Adrenal gland (tissue), 12 donors: ENCODE measurements around the gene BCL6. TPM values are rescaled to one million over a fixed set of nuclear protein-coding genes. Genes with fewer than 3 reads are reported as not detected.
"Not testable (repeated sequence)": the region's sequence is repeated elsewhere in the genome, so short reads cannot be mapped to it uniquely, and the experiment has no call there.

ENCODE experiments used
- DNase-seq, 7 donors: peaks; one replicate each; pipeline ENCODE4 v3.0.0-alpha.2; 2019 to 2020
- H3K27ac ChIP-seq, 5 donors: fragments of 200-600 bp; sonication (generic) in 4 of 5; 1 replicate in 3 of 5; 2 replicates in 2 of 5; pipeline versions ENCODE4 v1.5.1 to v1.8.0; 2016 to 2020; ENCODE audit warnings: mild to moderate bottlenecking in 1 of 5
- H3K27me3 ChIP-seq: fragments of 200-600 bp; 2 replicates; pipeline ENCODE4 v1.8.0; 2021
- H3K36me3 ChIP-seq, 2 donors: fragments of 200-600 bp; replicated peaks in 1 of 2; 1 replicate in 1 of 2; 2 replicates in 1 of 2; pipeline versions ENCODE4 v1.5.1 to v1.8.0; 2018 to 2022
- H3K4me1 ChIP-seq, 2 donors: fragments of 200-600 bp; replicated peaks in 1 of 2; 1 replicate in 1 of 2; 2 replicates in 1 of 2; pipeline versions ENCODE4 v1.5.1 to v1.8.0; 2018 to 2021
- H3K4me3 ChIP-seq, 4 donors: fragments of 200-600 bp; sonication (generic) in 3 of 4; one replicate each; pipeline ENCODE4 v1.5.1; 2016 to 2018
- H3K9me3 ChIP-seq, 3 donors: fragments of 200-600 bp; sonication (generic) in 1 of 3; replicated peaks in 1 of 3; 1 replicate in 2 of 3; 2 replicates in 1 of 3; pipeline versions ENCODE4 v1.5.1 to v1.8.0; 2016 to 2021
- CTCF ChIP-seq, 6 experiments: fragments of 450-650 bp in 4 of 6; fragments of 200-600 bp in 2 of 6; sonication (generic) in 1 of 6; IDR thresholded peaks; 1 replicate in 5 of 6; 2 replicates in 1 of 6; pipeline versions ENCODE4 v1.5.1 to v1.8.0; 2016 to 2021; ENCODE audit warnings: antibody characterized with exemption in 6 of 6, mild to moderate bottlenecking in 2 of 6, moderate library complexity in 1 of 6
- POLR2A ChIP-seq, 2 donors: fragments of 450-650 bp; IDR thresholded peaks; one replicate each; pipeline ENCODE4 v1.6.1; 2017; ENCODE audit warnings: antibody characterized with exemption in 2 of 2, mild to moderate bottlenecking in 2 of 2, moderate library complexity in 1 of 2
- WGBS, 4 donors: extraction: QIAGEN DNeasy Blood & Tissue Kit in 2 of 4; methylation state at CpG; one replicate each; pipeline versions ENCODE4 v1.1.5 to v1.1.7; 2013 to 2017; 5-methylcytosine and 5-hydroxymethylcytosine counted together
- intact Hi-C, 2 donors: fragments of 100-400 bp; cut with DNase I; formaldehyde crosslinking; loops; one replicate each; pipeline versions ENCODE4 v1.14.1 to v1.15.0; 2022 to 2023
- polyA plus RNA-seq, 3 donors: library from polyadenylated mRNA; stranded (reverse); fragments of 200-250 nt in 2 of 3; fragments of 350-450 nt in 1 of 3; fragmentation: Illumina TruSeq in 1 of 3; extraction: RNeasy Lipid Tissue Mini Kit (QIAGEN cat#74804) in 1 of 3; gene quantifications; one replicate each; pipeline ENCODE4 v1.2.3, GENCODE V29; 2013 to 2014
- total RNA-seq, 9 donors: library from RNA; depleted of rRNA in 4 of 9; stranded (reverse); fragments of >200 nt in 4 of 9; fragments of 120-200 nt in 1 of 9; fragmentation: NEBNext Ultra II Directional in 1 of 9; extraction: Animal tissue kit (Norgen Biotek cat#: 25700) in 1 of 9; gene quantifications; one replicate each; pipeline versions ENCODE4 v1.1.0 to v1.2.4, GENCODE V29; 2013 to 2023
- donor health status: healthy with polysubstance abuse.
- donor health status: Bipolar disorder and iron deficiency.
- donor health status: DM: yes; HTN: yes; CAD: no.
- donor health status: DM: no; HTN: no; CAD: no.
- donor health status: DM: no; HTN: no; CAD: no.
- donor health status: DM: yes; HTN: yes; CAD: no.

The BCL6 gene
- total and polyA plus RNA-seq, 12 donors = 9.5 to 131 (median 79.8) TPM

- H3K27me3 ChIP-seq = no peaks in the 10 kb centered on the region
- TF ChIP-seq CTCF (IDR thresholded peaks at IDR 0.05) (no peak), POLR2A (IDR thresholded peaks at IDR 0.05) (no peak)
- DNase-seq = no peak
- no peaks in the 10 kb centered on the region for H3K9me3 ChIP-seq
- no peak overlapping the region for H3K4me3 ChIP-seq
- WGBS, 4 donors = 87 to 95% (median 90%) methylated on average over 7 of the region's 7 CpGs
- H3K4me1 ChIP-seq = no peaks in the 10 kb centered on the region
- no peaks in the 10 kb centered on the region for H3K36me3 ChIP-seq
- no peak overlapping the region for H3K27ac ChIP-seq
- intact Hi-C loops = no loop called here
These were observed 59.3 kb downstream of the BCL6 start for GRCh38 chr3:187685948-187686347.

GRCh38 chr3:187684880-187685279 is 60.4 kb downstream of the BCL6 start:
- 44 to 72% (median 57%) methylated on average over 2 of the region's 2 CpGs for WGBS, 4 donors
- Histone ChIP-seq H3K36me3 (no peaks in the 10 kb centered on the region), H3K27ac (no peak overlapping the region), H3K27me3 (no peaks in the 10 kb centered on the region), H3K4me3 (no peak overlapping the region), H3K9me3 (no peaks in the 10 kb centered on the region), H3K4me1 (no peaks in the 10 kb centered on the region)
- intact Hi-C loops = no loop called here
- TF ChIP-seq POLR2A (IDR thresholded peaks at IDR 0.05) (no peak), CTCF (IDR thresholded peaks at IDR 0.05) (no peak)
- no peak for DNase-seq

GRCh38 chr3:187684444-187684843 is 60.8 kb downstream of the BCL6 start:
- WGBS, 4 donors = 90 to 95% (median 91%) methylated on average over 1 of the region's 1 CpG
- Histone ChIP-seq H3K9me3 (no peaks in the 10 kb centered on the region), H3K4me1 (peaks cover under 1 to 1% of the 10 kb centered on the region in 2 donors), H3K4me3 (no peak overlapping the region), H3K27ac (no peak overlapping the region), H3K36me3 (no peaks in the 10 kb centered on the region), H3K27me3 (no peaks in the 10 kb centered on the region)
- TF ChIP-seq POLR2A (IDR thresholded peaks at IDR 0.05) (no peak), CTCF (IDR thresholded peaks at IDR 0.05) (no peak)
- DNase-seq = no peak
- intact Hi-C loops = no loop called here

GRCh38 chr3:187681756-187682155 is 63.5 kb downstream of the BCL6 start:
- not testable (repeated sequence) for H3K4me3 ChIP-seq, H3K36me3 ChIP-seq, H3K9me3 ChIP-seq, H3K4me1 ChIP-seq, H3K27ac ChIP-seq, DNase-seq, H3K27me3 ChIP-seq
- WGBS, 4 donors = 78 to 82% (median 80%) methylated on average over 11 of the region's 11 CpGs
- intact Hi-C loops = loop anchor here in 1 of 2 donors (2.0 kb wide), 1 partner anchor 363 kb away; no protein-coding TSS in a partner anchor

- Histone ChIP-seq H3K9me3 (no peaks in the 10 kb centered on the region), H3K27me3 (no peaks in the 10 kb centered on the region), H3K27ac (no peak overlapping the region), H3K36me3 (no peaks in the 10 kb centered on the region), H3K4me1 (peaks cover 3 to 6% of the 10 kb centered on the region in 2 donors), H3K4me3 (no peak overlapping the region)
- TF ChIP-seq CTCF (IDR thresholded peaks at IDR 0.05) (peak; percentile 87 to 98 (median 94)), POLR2A (IDR thresholded peaks at IDR 0.05) (no peak)
- 25 to 27% (median 26%) methylated on average over 7 of the region's 7 CpGs for WGBS, 4 donors
- peak; percentile 81 to 95 (median 88) for DNase-seq
- intact Hi-C loops = loop anchor here (2.0 to 5.0 kb wide), 2 partner anchors 361 to 458 kb away; no protein-coding TSS in a partner anchor
These were observed 65.5 kb downstream of the BCL6 start for GRCh38 chr3:187679638-187680396.
